Type B pancreatic cell (in vitro differentiated cells): Measurements from ENCODE around the gene EPHB1. TPM values are rescaled to one million over a fixed set of nuclear protein-coding genes. Genes with fewer than 3 reads are reported as not detected.
"Not testable (repeated sequence)": the region's sequence is repeated elsewhere in the genome, so short reads cannot be mapped to it uniquely, and the experiment has no call there.

Experiments
- DNase-seq: peaks from one replicate; pipeline ENCODE4 v3.0.0; 2021; ENCODE audit warnings: mixed read lengths; ENCODE audit not compliant: unreplicated experiment; ENCODE audit errors: extremely low spot score
- H3K27ac Mint-ChIP-seq: 2 replicates; pipeline ENCODE4 v1.8.0; 2021; ENCODE audit warnings: mild to moderate bottlenecking, mixed read lengths
- H3K27me3 Mint-ChIP-seq: 2 replicates; pipeline ENCODE4 v1.8.0; 2021; ENCODE audit warnings: mixed read lengths
- H3K36me3 Mint-ChIP-seq: 2 replicates; pipeline ENCODE4 v1.8.0; 2021; ENCODE audit warnings: mixed read lengths
- H3K4me1 Mint-ChIP-seq: one replicate; pipeline ENCODE4 v1.8.0; 2021; ENCODE audit warnings: mixed read lengths; ENCODE audit not compliant: unreplicated experiment
- H3K4me3 Mint-ChIP-seq: 2 replicates; pipeline ENCODE4 v1.8.0; 2021; ENCODE audit warnings: mild to moderate bottlenecking, mixed read lengths
- H3K9me3 Mint-ChIP-seq: 2 replicates; pipeline ENCODE4 v1.8.0; 2021; ENCODE audit warnings: mixed read lengths
- total RNA-seq: library from RNA; stranded (reverse); gene quantifications from 2 replicates; pipeline ENCODE4 v1.2.1, GENCODE V29; 2021; ENCODE audit warnings: low replicate concordance
- TF ChIP-seq, protein P1 (sequence below): fragments of 200-600 bp; sonication (generic); conservative IDR thresholded peaks from 2 replicates; pipeline ENCODE4 v1.5.0; 2021; ENCODE audit warnings: antibody characterized with exemption, mild to moderate bottlenecking

Gene EPHB1
- total RNA-seq, 1 donor from 2014 or later: 9.1 TPM

- H3K4me3 Mint-ChIP-seq: no peak overlapping the region
- TF ChIP-seq, protein P1, sequence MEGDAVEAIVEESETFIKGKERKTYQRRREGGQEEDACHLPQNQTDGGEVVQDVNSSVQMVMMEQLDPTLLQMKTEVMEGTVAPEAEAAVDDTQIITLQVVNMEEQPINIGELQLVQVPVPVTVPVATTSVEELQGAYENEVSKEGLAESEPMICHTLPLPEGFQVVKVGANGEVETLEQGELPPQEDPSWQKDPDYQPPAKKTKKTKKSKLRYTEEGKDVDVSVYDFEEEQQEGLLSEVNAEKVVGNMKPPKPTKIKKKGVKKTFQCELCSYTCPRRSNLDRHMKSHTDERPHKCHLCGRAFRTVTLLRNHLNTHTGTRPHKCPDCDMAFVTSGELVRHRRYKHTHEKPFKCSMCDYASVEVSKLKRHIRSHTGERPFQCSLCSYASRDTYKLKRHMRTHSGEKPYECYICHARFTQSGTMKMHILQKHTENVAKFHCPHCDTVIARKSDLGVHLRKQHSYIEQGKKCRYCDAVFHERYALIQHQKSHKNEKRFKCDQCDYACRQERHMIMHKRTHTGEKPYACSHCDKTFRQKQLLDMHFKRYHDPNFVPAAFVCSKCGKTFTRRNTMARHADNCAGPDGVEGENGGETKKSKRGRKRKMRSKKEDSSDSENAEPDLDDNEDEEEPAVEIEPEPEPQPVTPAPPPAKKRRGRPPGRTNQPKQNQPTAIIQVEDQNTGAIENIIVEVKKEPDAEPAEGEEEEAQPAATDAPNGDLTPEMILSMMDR: no peak
- no peak overlapping the region for H3K27ac Mint-ChIP-seq
- H3K36me3 Mint-ChIP-seq: no peaks in the 10 kb centered on the region
- H3K9me3 Mint-ChIP-seq: no peaks in the 10 kb centered on the region
- no peaks in the 10 kb centered on the region for H3K4me1 Mint-ChIP-seq
- DNase-seq: no peak
- peaks cover 34% of the 10 kb centered on the region for H3K27me3 Mint-ChIP-seq
These were observed 305.3 kb downstream of the EPHB1 start for GRCh38 chr3:135100366-135100765.

DNA sequence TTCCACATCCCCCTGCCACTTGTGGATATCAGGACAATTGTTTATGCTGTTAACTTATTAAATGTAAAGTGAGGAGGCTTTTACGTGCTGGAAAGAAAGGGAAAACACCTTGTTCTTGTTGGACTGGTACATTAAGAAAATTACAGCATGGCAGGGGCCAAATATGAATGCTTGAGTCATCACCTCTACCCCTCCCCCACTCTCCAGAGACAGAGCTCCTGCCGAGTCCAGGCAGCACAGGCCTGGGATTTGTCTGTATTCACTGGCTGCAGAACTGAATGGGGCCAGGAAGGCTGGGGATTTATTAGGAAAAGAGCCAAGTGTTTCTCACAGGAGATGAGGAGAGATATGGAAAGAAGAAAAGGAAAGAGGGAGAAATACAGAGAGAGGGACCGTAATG, 308.9 kb downstream of the EPHB1 start:
- TF ChIP-seq, protein P1: no peak
- peaks cover 27% of the 10 kb centered on the region for H3K27me3 Mint-ChIP-seq
- H3K27ac Mint-ChIP-seq: no peak overlapping the region
- H3K36me3 Mint-ChIP-seq: no peaks in the 10 kb centered on the region
- no peaks in the 10 kb centered on the region for H3K9me3 Mint-ChIP-seq
- no peaks in the 10 kb centered on the region for H3K4me1 Mint-ChIP-seq
- H3K4me3 Mint-ChIP-seq: no peak overlapping the region
- DNase-seq: no peak

GRCh38 chr3:135106445-135106844, 311.4 kb downstream of the EPHB1 start:
- Mint-ChIP-seq H3K27me3 (peaks cover 18% of the 10 kb centered on the region), H3K4me3 (no peak overlapping the region), H3K4me1 (no peaks in the 10 kb centered on the region), H3K9me3 (no peaks in the 10 kb centered on the region), H3K27ac (no peak overlapping the region), H3K36me3 (no peaks in the 10 kb centered on the region)
- DNase-seq: no peak
- TF ChIP-seq, protein P1: no peak

- Mint-ChIP-seq H3K27me3 (peaks cover 18% of the 10 kb centered on the region), H3K27ac (no peak overlapping the region), H3K9me3 (no peaks in the 10 kb centered on the region), H3K4me3 (no peak overlapping the region), H3K4me1 (no peaks in the 10 kb centered on the region), H3K36me3 (no peaks in the 10 kb centered on the region)
- no peak for DNase-seq
- TF ChIP-seq, protein P1: no peak
These were observed 312.0 kb downstream of the EPHB1 start for GRCh38 chr3:135107043-135107442.

DNA sequence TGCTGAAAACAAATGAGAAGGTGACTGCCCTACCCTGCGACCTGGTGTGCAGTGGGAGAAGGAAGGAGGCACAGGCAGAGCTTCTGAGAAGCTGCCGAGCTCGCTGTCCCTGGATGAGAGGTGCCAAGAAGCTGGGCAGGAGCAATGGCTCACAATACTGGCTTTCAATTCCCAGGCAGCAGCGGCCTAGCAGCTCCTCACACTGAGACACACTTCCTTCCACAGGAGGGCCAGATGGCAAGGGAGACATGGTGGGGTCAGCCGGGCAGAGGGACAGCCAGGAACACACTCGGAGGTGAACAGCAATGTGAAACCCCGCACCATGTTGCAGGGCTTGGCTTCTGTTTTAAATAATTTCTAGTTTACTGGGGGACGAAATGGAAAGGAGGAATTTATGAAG, 314.6 kb downstream of the EPHB1 start:
- TF ChIP-seq, protein P1: no peak
- Mint-ChIP-seq H3K9me3 (no peaks in the 10 kb centered on the region), H3K4me1 (no peaks in the 10 kb centered on the region), H3K36me3 (no peaks in the 10 kb centered on the region), H3K27ac (no peak overlapping the region), H3K4me3 (no peak overlapping the region), H3K27me3 (peaks cover 11% of the 10 kb centered on the region)
- no peak for DNase-seq

DNA sequence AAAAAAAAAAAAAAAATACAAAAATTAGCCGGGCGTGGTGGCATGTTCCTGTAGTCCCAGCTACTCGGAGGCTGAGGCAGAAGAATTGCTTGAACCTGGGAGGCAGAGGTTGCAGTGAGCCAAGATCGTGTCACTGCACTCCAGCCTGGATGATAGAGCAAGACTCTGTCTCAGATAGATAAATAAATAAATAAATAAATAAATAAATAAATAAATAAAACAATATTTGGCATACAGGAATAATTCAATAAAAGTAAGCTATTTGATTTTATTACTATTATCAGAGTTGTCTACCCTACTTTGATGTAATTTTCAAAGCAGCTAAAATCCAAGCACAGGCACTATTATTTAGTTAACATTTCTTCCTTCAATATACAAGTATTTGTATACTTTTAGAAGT, 319.5 kb downstream of the EPHB1 start:
- H3K27me3 Mint-ChIP-seq, H3K4me1 Mint-ChIP-seq, H3K36me3 Mint-ChIP-seq, H3K27ac Mint-ChIP-seq, H3K9me3 Mint-ChIP-seq, H3K4me3 Mint-ChIP-seq, DNase-seq: not testable (repeated sequence)
